Fibroblast of mammary gland (primary cell): ENCODE results near the gene RIPOR2.
A peak's percentile ranks its signal among the peaks of the same experiment; 100 is the strongest.

Experiments
- DNase-seq: peaks from one replicate; pipeline ENCODE4 v3.0.0-alpha.2; 2010; ENCODE audit warnings: low read depth
- H3K4me3 ChIP-seq: 2 replicates; pipeline ENCODE4 v1.5.1; 2011; ENCODE audit warnings: low read depth, mild to moderate bottlenecking, low read length, moderate library complexity; ENCODE audit not compliant: control insufficient read depth
- TF ChIP-seq, protein P1 (sequence below): conservative IDR thresholded peaks from 2 replicates; pipeline ENCODE4 v1.5.1; 2011; ENCODE audit warnings: low read depth, low read length, inconsistent platforms; ENCODE audit not compliant: control insufficient read depth, insufficient read depth

RIPOR2 gene

DNA sequence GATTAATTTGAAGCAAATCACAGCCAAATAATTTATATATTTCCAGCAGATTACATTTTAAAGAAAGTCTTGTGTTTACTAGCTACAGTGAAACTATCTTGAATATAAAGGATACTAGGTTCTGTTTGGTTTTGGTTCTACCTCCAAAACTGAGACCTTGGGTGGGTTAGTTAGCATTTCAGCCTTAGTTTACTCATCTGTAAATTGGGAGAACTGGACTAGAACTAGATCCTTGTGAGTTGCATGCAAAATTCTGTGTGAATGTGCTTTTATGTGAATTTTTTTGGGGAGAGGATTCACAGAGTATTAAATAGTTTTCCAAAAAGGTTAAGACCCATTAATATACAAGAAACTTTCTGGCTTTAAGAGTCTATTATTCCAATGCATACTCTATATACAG lies 156.9 kb downstream of the RIPOR2 start:
- H3K4me3 ChIP-seq: no peak overlapping the region
- DNase-seq: no peak
- TF ChIP-seq, protein P1, sequence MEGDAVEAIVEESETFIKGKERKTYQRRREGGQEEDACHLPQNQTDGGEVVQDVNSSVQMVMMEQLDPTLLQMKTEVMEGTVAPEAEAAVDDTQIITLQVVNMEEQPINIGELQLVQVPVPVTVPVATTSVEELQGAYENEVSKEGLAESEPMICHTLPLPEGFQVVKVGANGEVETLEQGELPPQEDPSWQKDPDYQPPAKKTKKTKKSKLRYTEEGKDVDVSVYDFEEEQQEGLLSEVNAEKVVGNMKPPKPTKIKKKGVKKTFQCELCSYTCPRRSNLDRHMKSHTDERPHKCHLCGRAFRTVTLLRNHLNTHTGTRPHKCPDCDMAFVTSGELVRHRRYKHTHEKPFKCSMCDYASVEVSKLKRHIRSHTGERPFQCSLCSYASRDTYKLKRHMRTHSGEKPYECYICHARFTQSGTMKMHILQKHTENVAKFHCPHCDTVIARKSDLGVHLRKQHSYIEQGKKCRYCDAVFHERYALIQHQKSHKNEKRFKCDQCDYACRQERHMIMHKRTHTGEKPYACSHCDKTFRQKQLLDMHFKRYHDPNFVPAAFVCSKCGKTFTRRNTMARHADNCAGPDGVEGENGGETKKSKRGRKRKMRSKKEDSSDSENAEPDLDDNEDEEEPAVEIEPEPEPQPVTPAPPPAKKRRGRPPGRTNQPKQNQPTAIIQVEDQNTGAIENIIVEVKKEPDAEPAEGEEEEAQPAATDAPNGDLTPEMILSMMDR: no peak

DNA sequence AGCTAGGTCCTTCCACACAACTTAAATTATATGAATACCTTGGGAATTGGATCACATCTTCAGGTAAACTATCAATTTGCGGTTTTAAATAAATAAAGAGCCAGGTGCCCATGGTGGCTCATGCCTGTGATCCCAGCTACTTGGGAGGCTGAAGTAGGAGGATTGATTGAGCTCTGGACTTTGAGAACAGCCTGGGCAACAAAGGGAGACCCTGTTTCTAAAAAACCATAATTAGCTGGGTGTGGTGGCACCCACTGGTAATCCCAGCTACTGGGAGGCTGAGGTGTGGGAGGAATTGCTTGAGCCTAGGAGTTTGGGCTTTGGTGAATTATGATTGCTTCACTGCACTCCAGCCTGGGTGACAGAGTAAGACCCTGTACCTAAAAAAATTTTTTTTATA lies 157.6 kb downstream of the RIPOR2 start:
- no peak overlapping the region for H3K4me3 ChIP-seq
- no peak for DNase-seq
- TF ChIP-seq, protein P1: no peak

DNA sequence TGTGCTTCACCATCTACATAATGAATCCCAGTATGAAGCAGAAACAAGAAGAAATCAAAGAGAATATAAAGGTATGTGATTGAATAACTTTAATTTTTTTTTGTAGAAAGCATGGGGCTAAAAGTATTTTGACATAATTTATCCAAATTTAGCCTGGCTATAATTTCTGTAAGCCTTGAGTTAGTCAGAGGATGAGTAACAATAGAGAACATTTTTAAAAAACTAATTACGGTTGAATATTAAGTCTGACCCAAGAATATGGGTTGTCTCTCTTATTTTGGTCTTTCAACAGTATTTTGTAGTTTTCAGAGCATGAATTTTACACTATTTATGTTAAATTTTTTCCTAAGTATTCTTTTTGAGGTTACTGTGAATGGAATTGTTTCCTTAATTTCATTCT lies 158.5 kb downstream of the RIPOR2 start:
- DNase-seq: peak; percentile 23
- TF ChIP-seq, protein P1: no peak
- peak overlapping the region; percentile 87 for H3K4me3 ChIP-seq

DNA sequence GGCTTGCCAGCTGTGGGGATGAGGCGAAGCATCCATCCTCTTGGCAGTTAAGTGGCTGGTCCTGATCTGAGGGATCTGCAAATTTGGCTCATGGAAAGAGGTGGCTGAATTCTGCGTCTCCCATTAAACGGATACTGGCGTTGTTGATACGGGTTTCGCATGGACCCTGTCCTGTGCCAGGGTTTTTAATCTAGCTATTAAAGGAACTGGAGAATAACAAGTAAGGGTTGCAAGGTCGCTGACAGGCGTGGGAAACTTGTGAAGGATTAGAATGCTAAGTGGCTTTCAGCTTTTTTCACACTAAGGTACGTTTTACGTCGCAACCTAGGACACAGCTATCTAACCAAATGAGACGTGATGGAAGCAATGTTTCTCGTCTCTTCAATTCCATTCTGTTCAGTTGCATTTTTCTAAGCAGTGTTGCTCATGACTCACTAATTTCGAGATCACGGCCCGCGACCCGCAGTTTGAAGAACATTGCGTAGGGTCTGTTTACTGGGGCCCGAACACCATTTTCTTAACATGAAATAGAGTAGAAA lies 160.2 kb downstream of the RIPOR2 start:
- TF ChIP-seq, protein P1: no peak
- peak overlapping the region; percentile 87 for H3K4me3 ChIP-seq
- peak; percentile 57 for DNase-seq

DNA sequence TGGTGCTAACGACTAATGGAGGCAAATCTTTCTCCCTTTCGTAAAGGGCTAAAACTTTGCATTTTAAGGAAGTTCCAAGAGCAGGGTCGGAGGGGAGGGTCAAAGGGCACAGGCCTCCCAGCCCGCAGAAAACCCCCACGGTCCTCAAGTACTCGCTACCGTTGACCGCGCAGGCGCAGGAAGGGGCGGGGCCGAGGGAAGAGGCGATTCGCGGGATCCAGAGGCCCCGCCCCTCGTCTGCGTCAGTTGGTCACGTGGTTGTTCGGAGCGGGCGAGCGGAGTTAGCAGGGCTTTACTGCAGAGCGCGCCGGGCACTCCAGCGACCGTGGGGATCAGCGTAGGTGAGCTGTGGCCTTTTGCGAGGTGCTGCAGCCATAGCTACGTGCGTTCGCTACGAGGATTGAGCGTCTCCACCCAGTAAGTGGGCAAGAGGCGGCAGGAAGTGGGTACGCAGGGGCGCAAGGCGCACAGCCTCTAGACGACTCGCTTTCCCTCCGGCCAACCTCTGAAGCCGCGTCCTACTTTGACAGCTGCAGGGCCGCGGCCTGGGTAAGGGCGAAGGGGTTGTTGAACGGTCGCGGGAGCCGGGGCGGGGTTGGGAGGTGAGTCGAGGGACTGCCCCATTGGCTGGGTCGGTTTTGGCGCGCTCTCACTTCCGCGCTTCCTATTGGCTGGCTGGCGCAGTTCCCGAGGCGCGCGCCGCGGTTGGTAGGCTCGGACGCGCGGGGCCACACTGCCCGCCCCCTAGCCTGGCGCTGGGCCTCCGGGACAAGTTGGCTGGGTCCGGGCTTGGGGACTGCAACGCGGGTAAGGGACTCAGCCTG lies 160.9 kb downstream of the RIPOR2 start, which contains the start of gene GMNN:
GMNN (plus strand) TSS at position 242 of the 824 bp plus-strand sequence. CDS start 2,310 bp downstream, outside the sequence.
- peak within 1 kb of the TSS; percentile 87 for H3K4me3 ChIP-seq
- TF ChIP-seq, protein P1: no peak
- peak; percentile 91 for DNase-seq

DNA sequence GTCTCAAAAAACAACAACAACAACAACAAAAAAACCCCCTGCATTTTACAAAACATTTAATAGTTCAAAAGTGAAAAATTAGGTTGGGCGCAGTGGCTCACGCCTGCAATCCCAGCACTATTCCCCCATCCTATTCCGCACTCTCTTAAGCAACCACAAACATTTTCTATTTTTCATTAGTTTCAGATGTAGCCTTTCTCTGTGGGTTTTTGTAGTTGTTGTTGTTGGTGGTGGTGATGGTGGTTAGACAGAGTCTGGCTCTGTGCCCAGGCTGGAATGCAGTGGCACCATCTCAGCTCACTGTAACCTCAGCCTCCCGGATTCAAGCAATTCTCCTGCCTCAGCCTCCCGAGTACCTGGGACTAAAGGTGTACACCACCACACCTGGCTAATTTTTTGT lies 167.4 kb downstream of the RIPOR2 start:
- TF ChIP-seq, protein P1: no peak
- DNase-seq: peak; percentile 52
- no peak overlapping the region for H3K4me3 ChIP-seq
